DMS53 treated with DMSO at 0.1 percent for 48 hours (cell line): ENCODE data around the gene FBXO46.
"Not testable (repeated sequence)": the region's sequence is repeated elsewhere in the genome, so short reads cannot be mapped to it uniquely, and the experiment has no call there.

Experiments used
- DNase-seq: peaks from one replicate; lab custom pipeline; 2025; ENCODE audit not compliant: unreplicated experiment; lab: John Stamatoyannopoulos, UW

FBXO46 gene

DNA sequence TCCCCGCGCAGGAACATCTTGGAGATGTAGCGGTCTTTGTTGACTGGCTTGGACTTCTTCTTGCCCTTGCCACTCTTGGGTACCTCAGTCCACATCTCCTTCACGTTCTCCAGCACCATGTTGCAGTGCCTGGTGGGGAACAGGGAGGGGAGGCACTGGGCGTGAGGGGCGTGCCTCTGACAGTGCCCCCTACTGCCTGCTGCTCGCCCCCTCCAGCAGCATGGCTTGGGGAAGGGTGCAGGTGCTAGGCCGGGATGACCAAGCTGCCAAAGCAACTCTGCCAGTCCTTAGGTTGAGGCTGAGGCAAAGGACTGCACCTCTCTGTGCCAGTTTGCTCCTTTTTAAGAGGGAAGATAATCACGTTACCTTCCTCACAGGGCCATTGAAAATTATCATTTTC is 43.1 kb downstream of the FBXO46 start:
- no peak for DNase-seq

DNA sequence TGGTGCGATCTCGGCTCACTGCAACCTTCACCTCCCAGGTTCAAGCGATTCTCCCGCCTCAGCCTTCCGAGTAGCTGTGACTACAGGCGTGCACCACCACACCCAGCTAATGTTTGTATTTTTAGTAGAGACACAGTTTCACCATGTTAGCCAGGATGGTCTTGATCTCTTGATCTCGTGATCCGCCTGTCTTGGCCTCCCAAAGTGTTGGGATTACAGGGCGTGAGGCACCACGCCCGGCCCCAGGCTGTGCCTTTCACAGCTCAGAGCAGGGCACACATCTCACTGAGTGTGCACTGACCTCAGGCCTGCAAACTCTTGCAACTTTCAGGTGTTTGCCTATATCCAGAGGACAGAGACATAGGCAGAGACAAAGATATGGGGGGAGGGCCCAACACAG is 45.7 kb downstream of the FBXO46 start:
- DNase-seq, result not testable (repeated sequence)

DNA sequence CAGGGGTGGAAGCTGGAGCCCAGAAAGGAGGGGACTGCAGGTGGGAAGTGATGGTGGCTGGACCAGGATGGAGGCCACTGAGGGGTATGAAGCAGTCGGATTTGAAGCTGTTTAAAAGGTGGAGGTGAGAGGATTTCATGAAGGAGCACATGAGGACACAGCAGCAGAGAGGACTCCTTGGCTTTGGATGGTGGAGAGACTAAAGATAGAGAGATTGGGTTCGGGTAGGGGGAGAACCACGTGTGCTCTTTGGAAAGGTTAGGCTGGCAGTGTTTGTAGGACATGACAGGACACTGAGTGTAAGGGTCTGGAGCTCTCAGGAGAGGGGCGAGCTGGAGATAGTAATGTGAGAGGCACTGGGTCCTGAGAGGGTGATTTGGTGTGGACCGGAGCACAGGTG is 47.8 kb downstream of the FBXO46 start:
- DNase-seq, result no peak

DNA sequence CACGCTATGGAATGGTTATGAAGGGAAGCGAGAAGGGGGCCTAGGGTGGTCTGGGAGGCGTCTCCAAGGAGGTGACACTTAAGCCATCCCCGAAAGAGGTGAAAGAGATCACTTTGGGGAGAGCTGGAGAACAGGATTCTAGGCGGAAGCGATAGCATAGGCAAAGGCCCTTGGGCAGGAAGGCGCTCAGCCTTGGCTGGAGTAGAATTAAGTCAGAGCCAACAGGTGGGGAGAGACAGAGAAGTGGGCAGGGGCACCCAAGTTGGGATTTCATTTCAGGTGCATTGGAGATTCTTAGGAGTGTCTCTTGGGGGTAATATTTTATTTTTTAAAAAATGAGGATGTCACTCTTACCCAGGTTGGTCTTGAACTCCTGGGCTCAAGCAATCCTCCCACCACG is 48.6 kb downstream of the FBXO46 start:
- DNase-seq, result no peak

DNA sequence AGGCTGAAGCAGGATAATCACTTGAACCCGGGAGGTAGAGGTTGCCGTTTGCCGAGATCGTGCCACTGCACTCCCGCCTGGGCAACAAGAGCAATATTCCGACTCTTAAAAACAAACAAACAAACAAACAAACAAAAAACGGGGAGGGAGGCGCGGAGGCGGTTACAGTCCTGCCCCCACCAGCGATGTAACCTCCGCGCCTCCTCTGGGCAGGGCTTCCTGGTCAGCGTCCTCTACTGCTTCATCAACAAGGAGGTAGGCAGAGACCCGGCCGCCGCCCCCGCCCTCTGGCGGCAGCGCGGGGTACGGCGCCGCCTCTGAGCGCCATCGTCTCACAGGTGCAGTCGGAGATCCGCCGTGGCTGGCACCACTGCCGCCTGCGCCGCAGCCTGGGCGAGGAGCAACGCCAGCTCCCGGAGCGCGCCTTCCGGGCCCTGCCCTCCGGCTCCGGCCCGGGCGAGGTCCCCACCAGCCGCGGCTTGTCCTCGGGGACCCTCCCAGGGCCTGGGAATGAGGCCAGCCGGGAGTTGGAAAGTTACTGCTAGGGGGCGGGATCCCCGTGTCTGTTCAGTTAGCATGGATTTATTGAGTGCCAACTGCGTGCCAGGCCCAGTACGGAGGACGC is 49.2 kb downstream of the FBXO46 start:
- peak; percentile 88 for DNase-seq

DNA sequence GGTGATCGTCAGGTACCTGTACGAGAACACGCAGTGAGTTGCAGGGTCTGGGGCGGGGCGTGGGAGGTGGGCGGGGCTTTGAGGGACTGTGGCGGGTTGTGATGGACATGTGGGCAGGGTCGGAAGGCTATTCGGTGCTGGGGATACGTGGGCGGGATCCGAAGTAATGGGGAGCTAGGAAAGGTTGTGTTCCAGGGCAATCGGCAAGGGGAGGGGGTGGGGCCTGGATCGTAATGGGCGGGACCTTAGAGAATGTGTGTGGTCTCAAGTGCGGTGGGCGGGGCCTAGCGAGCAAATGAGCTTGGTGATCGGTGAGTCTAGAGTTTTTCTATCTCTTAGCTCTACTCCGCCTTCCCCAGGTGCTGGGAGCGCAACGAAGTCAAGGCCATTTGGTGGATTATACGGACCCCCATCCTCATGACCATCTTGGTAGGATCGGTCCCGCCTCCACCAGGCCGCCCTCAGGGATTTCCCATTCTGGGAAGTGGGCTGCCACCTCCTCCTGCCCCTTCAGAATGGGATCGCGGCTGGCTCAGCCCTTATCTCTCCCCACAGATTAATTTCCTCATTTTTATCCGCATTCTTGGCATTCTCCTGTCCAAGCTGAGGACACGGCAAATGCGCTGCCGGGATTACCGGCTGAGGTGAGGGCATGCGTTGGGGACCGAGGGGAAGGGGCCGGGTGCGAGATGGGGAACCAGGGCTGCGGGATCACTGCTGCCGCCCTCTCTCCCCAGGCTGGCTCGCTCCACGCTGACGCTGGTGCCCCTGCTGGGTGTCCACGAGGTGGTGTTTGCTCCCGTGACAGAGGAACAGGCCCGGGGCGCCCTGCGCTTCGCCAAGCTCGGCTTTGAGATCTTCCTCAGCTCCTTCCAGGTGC is 53.1 kb downstream of the FBXO46 start:
- DNase-seq, result peak; percentile 87

DNA sequence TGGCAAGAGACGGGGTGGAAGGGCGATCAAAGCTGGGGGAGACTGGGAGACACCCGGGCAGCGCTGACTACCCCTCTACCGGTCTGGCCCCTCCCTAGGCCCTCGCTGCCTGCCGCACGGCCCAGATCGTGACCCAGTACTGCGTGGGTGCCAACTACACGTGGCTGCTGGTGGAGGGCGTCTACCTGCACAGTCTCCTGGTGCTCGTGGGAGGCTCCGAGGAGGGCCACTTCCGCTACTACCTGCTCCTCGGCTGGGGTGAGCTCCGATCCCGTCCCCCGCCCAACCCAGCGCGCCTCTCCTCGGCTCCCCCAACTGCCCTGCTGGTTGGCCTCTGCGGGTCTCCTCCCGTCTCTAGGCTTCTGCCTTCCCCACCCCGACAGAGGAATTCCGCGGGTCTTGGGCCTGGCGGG is 53.8 kb downstream of the FBXO46 start:
- peak; percentile 43 for DNase-seq

DNA sequence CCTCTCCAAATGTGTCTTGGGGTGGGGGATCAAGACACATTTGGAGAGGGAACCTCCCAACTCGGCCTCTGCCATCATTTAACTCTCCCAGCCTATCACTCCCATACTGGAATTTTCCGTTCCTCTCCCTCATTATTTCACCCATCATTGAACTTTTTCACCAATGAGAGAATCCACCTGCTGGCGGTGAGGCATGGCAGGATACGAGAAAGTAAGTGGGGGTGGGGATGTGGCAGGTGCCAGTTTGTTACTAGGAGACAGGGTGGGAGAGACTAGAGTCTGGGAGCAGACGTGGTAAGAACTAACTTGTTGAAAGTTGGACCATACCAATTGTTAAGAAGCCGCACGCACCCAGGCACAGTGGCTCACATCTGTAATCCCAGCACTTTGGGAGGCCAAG is 55.8 kb downstream of the FBXO46 start:
- DNase-seq, result peak; percentile 4

DNA sequence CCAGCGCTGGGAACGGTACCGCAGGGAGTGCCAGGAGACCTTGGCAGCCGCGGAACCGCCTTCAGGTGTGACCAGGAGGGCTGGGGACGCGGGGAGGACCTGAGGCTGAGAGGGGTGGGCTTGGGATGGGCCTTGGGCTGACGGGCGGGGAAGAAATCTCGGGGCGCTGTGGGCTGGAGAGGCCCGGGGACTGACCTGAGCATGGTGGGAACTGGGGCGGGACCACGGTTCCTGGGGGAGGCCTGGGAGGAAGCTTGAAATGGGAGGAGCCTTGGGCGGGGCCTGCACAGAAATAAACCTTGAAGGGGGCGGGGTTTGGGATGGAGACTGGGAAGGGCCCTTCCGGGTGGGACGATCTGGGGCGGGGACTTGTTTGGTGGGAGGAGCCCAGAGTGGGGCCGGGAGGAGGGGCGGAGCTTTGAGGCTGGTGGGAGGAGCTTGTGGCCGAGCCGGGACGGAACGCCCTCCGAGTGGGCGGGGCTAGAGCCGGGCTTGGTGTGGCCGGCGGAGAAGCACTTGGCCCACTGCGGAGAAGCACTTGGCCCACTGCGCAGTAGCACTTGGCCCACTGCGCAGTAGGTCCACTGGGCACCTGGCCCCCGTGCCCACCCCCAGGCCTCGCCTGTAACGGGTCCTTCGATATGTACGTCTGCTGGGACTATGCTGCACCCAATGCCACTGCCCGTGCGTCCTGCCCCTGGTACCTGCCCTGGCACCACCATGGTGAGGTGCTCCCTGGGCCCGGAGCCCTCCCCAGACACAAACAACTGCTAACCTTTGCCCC is 59.8 kb downstream of the FBXO46 start:
- DNase-seq, result no peak

DNA sequence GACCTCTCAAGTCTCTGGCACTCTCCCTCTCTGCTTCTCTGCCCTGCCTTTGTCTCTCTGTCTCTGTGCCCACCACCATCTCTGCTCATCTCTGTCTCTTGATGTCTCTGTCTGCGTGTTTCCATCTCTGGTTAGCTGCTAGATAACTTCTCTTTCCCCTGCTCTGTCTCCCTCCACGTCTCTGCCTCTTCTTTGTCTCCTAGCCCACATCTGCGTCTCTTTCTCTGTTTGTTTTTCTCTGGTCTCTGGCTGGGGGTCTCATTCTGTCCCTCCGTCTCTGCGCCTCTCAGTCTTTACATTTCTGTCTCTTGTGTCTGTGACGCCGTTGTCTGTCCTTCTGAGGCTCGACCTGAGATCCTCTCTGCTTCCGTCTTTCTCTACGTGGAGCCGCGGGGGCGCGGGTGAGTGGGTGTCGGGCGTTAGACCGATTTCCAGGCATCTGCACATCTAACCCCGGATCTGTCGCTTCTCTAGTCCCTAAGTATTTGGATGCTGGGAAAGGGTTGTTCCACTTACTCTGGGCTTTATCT is 62.3 kb downstream of the FBXO46 start:
- DNase-seq, result no peak

DNA sequence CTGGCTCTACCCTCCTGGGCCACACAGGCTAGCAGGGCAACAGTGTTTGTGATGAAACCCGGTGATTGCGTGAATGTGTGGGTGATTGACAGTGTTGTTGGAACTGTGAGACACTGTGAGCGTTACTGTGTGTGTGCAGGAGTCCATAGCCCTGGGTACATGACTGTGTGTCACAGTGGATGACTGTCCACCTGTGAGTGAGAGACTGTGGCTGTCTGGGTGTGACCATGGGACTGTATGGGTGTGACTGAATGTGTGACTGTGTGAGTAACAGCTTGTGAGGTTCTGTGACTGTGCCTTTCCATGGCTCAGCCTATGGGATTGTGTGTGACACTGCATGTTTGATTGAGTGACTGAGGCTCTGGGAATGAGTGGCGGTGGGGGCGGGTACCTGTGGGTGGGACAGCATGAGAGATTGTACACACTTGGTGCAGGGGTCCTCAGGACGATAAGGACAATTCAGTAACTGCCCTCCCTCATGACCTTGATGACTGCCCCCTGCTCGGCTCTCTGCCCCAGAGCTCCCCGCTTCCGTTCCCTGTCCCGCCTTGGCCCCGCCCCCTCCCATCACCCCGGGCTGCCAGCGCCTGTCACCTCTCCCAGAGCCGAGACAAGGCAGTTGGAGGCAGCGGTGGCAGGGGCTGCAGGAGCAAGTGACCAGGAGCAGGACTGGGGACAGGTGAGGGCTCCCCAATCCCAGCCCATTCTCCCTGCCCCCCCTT is 62.9 kb downstream of the FBXO46 start, which contains the start of gene GIPR:
Gene GIPR, plus strand, starts transcription at position 602 of the 722 bp plus-strand sequence. CDS start 1,300 bp downstream, outside the sequence.
- DNase-seq, result peak; percentile 36

DNA sequence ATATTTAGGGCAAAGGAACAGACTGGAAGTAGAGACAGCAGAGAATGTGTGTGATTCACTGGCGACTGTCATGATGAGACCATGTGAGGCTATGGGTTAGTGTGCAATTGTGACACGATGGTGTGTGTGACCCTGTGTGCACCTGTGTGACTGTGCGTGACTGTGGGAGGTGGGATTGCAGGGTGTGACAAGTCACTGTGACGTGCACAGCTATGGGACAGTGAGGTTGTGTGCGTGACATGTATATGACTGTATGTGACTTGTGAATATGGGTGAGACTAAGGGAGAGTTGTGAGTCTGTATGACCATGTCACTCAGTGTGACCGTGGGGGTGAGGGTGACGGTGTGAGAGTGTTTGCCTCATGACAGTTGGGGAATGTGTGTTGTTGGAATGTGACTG is 66.1 kb downstream of the FBXO46 start:
- DNase-seq, result no peak

DNA sequence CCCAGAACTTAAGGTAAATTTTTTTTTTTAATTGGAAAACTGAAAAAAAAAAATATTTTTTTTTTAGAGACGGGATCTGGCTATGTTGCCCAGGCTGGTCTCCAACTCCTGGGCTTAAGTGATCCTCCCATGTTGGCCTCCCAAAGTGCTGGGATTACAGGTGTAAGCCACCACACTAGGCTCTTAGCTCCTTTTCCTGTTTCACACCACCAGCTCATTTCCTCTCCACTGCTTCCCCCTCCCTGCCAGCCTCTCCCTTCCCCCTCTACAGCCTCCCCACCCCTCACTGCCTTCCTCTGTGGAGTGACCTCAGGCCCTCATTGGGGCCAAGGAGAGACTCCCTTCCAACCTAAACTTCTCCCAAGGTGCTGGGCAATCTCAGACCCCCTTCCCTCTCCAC is 66.9 kb downstream of the FBXO46 start:
- DNase-seq, result no peak

DNA sequence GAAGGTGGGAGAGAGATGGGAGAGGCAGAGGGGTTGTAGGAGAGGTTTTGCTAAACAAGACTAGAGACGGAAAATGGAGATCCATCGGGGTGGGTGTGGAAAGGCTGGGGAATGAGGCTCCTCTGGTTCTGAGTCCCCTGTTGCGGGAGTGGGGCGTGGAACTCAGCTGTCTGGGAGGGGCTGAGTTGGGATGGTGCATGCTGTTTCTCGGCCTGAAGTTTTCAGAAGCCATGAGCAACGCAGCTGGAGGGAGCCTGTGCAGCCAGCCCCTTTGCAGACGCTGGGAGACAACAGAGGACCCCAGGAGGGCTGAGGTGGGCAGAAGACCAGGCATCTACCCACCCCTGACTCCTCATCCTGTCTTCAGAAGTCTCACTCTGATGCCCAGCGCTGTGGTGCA is 70.1 kb downstream of the FBXO46 start:
- DNase-seq, result no peak
